B cell (primary cell): ENCODE measurements around the gene STK24. TPM values are rescaled to one million over a fixed set of nuclear protein-coding genes. Genes with fewer than 3 reads are reported as not detected.
A peak's percentile ranks its signal among the peaks of the same experiment; 100 is the strongest.

ENCODE experiments used
- ATAC-seq: fragments of 200-7000 bp; cut with Tn5 transposase; one replicate; pipeline ENCODE4 v1.10.0; 2021; ENCODE audit warnings: low read depth, mild to moderate bottlenecking, moderate number of reproducible peaks, moderate library complexity
- CTCF ChIA-PET: fragments of 350-600 bp; sonication (Branson Sonifier 250); formaldehyde crosslinking; loops from one replicate; lab custom pipeline; 2021; ENCODE audit warnings: antibody characterized with exemption, inconsistent platforms; lab: Charles Lee
- POLR2A ChIA-PET: fragments of 350-600 bp; sonication (Branson Sonifier 250); formaldehyde crosslinking; loops from one replicate; lab custom pipeline; 2021; ENCODE audit warnings: antibody characterized with exemption; lab: Charles Lee
- DNase-seq: peaks from one replicate; pipeline ENCODE4 v3.0.0; 2013
- H2AFZ ChIP-seq: 2 replicates; pipeline ENCODE4 v1.6.1; 2012; ENCODE audit warnings: mild to moderate bottlenecking, low read depth, low read length; ENCODE audit not compliant: insufficient read depth, poor library complexity, severe bottlenecking
- H3K27ac ChIP-seq, 2 donors: 1 replicate in 1 of 2; 2 replicates in 1 of 2; pipeline ENCODE4 v1.5.1; 2012 to 2013; ENCODE audit warnings: low read length in 2 of 2, mild to moderate bottlenecking in 2 of 2, moderate library complexity in 1 of 2
- H3K27me3 ChIP-seq, 4 experiments: fragments of 200-600 bp in 1 of 4; sonication (generic) in 1 of 4; replicated peaks in 1 of 4; 1 replicate in 2 of 4; 2 replicates in 2 of 4; pipeline versions ENCODE4 v1.6.1 to v1.7.0; 2013 to 2016; ENCODE audit warnings: low read length in 3 of 4, mild to moderate bottlenecking in 2 of 4, mixed read lengths in 1 of 4, moderate library complexity in 1 of 4; ENCODE audit not compliant: insufficient read depth in 4 of 4, control insufficient read depth in 3 of 4; ENCODE audit errors: control extremely low read depth in 1 of 4
- H3K36me3 ChIP-seq, 2 experiments: replicated peaks in 1 of 2; 1 replicate in 1 of 2; 2 replicates in 1 of 2; pipeline versions ENCODE4 v1.6.1 to v1.7.1; 2013; ENCODE audit warnings: low read length in 1 of 2; ENCODE audit not compliant: insufficient read depth in 2 of 2, control insufficient read depth in 1 of 2; ENCODE audit errors: control extremely low read depth in 1 of 2, extremely low read depth in 1 of 2
- H3K4me1 ChIP-seq, 2 donors: fragments of 200-600 bp in 1 of 2; sonication (generic) in 1 of 2; 1 replicate in 1 of 2; 2 replicates in 1 of 2; pipeline versions ENCODE4 v1.5.1 to v1.6.1; 2013 to 2017; ENCODE audit warnings: low read length in 2 of 2; ENCODE audit not compliant: control insufficient read depth in 2 of 2, insufficient read depth in 2 of 2
- H3K4me2 ChIP-seq: replicated peaks from 2 replicates; pipeline ENCODE3; 2012; ENCODE audit warnings: mild to moderate bottlenecking, low read depth, low read length; ENCODE audit not compliant: poor library complexity, severe bottlenecking
- H3K4me3 ChIP-seq, 5 experiments: fragments of 200-600 bp in 1 of 5; sonication (generic) in 1 of 5; 1 replicate in 3 of 5; 2 replicates in 2 of 5; pipeline versions ENCODE4 v1.5.1 to v1.7.0; 2011 to 2016; ENCODE audit warnings: low read length in 4 of 5, mild to moderate bottlenecking in 4 of 5, low read depth in 2 of 5, control low read depth in 1 of 5, moderate library complexity in 1 of 5; ENCODE audit not compliant: insufficient read depth in 1 of 5; ENCODE audit errors: control extremely low read depth in 1 of 5, extremely low read depth in 1 of 5
- H3K79me2 ChIP-seq: fragments of 200-600 bp; sonication (generic); one replicate; pipeline ENCODE4 v1.6.0; 2016; ENCODE audit warnings: low read length; ENCODE audit not compliant: control insufficient read depth, insufficient read depth
- H3K9ac ChIP-seq: fragments of 200-600 bp; sonication (generic); 2 replicates; pipeline ENCODE4 v1.6.1; 2017; ENCODE audit warnings: mild to moderate bottlenecking, low read length, moderate library complexity
- H3K9me3 ChIP-seq, 3 donors: one replicate each; pipeline versions ENCODE4 v1.6.1 to v1.7.1; 2013; ENCODE audit warnings: low read length in 2 of 3; ENCODE audit not compliant: control insufficient read depth in 2 of 3, insufficient read depth in 1 of 3; ENCODE audit errors: control extremely low read depth in 1 of 3
- H4K20me1 ChIP-seq: 2 replicates; pipeline ENCODE4 v1.6.0; 2012; ENCODE audit warnings: mild to moderate bottlenecking, low read length; ENCODE audit not compliant: insufficient read depth, control insufficient read depth, poor library complexity, severe bottlenecking
- H3K27ac Mint-ChIP-seq: one replicate; pipeline ENCODE4 v1.8.0; 2021; ENCODE audit warnings: mixed read lengths
- H3K27me3 Mint-ChIP-seq: one replicate; pipeline ENCODE4 v1.8.0; 2021; ENCODE audit warnings: mixed read lengths
- H3K4me1 Mint-ChIP-seq: one replicate; pipeline ENCODE4 v1.8.0; 2021; ENCODE audit warnings: mixed read lengths
- H3K4me3 Mint-ChIP-seq: one replicate; pipeline ENCODE4 v1.8.0; 2021; ENCODE audit warnings: mixed read lengths
- H3K9me3 Mint-ChIP-seq: one replicate; pipeline ENCODE4 v1.8.0; 2022; ENCODE audit warnings: mixed read lengths; ENCODE audit not compliant: insufficient read depth
- CTCF ChIP-seq: fragments of 200-600 bp; IDR thresholded peaks from one replicate; pipeline ENCODE4 v1.8.0; 2022; ENCODE audit warnings: antibody characterized with exemption, mild to moderate bottlenecking
- EZH2 ChIP-seq: IDR thresholded peaks from 2 replicates; pipeline ENCODE4 v1.6.1; 2012; ENCODE audit warnings: borderline replicate concordance, low read depth, mild to moderate bottlenecking, moderate library complexity, low read length; ENCODE audit not compliant: insufficient read depth, poor library complexity, severe bottlenecking
- WGBS: methylation state at CpG from one replicate; pipeline ENCODE4 v1.1.5; 2013; ENCODE audit warnings: missing lambda C conversion rate; ENCODE audit not compliant: insufficient coverage; 5-methylcytosine and 5-hydroxymethylcytosine counted together
- intact Hi-C: fragments of 100-400 bp; cut with micrococcal nuclease; formaldehyde crosslinking; loops from one replicate; pipeline ENCODE4 v1.10.0; 2022
- polyA plus RNA-seq: library from polyadenylated mRNA; depleted of rRNA; stranded (reverse); fragments of >200 nt; gene quantifications from 2 replicates; pipeline ENCODE4 v1.2.3, GENCODE V29; 2012
- total RNA-seq, 2 donors: library from RNA; stranded (reverse); fragments of 120-200 nt in 1 of 2; gene quantifications; 1 replicate in 1 of 2; 2 replicates in 1 of 2; pipeline versions ENCODE4 v1.2.3 to v1.2.4, GENCODE V29; 2013 to 2022

Gene STK24
- total and polyA plus RNA-seq, 2 donors (not counting 1 experiment from before 2014, with no cell fraction given): 47.2 to 117 TPM

GRCh38 chr13:98450026-98450425 lies 126.9 kb downstream of the STK24 start:
- Mint-ChIP-seq H3K4me1 (peaks cover 11% of the 10 kb centered on the region), H3K9me3 (no peaks in the 10 kb centered on the region), H3K27me3 (no peaks in the 10 kb centered on the region), H3K4me3 (no peak overlapping the region), H3K27ac (no peak overlapping the region)
- TF ChIP-seq EZH2 (no peak), CTCF (no peak)
- no peak overlapping the region for H2AFZ ChIP-seq
- intact Hi-C loops: no loop called here
- ChIA-PET CTCF (interaction anchor here (0.6 to 3.1 kb wide), 5 partner anchors 9 to 223 kb away, joined by 3 to 23 read pairs (median 5); no protein-coding TSS in a partner anchor), POLR2A (no interaction called here)
- DNase-seq: no peak
- peaks cover 5% of the 10 kb centered on the region for H4K20me1 ChIP-seq
- H3K27me3 ChIP-seq: no peaks in the 10 kb centered on the region
- peak overlapping the region in 1 of 2 donors; percentile 30 for H3K27ac ChIP-seq
- no peaks in the 10 kb centered on the region for H3K79me2 ChIP-seq
- peaks cover 8 to 10% of the 10 kb centered on the region in 2 donors for H3K4me1 ChIP-seq
- H3K4me3 ChIP-seq: no peak overlapping the region
- ATAC-seq: no peak
- H3K9ac ChIP-seq: no peak overlapping the region
- no peaks in the 10 kb centered on the region for H3K9me3 ChIP-seq
- WGBS: 80% methylated on average over 1 of the region's 1 CpG
- H3K36me3 ChIP-seq: peaks cover 0 to 46% of the 10 kb centered on the region in 2 experiments
- H3K4me2 ChIP-seq: no peak overlapping the region

DNA sequence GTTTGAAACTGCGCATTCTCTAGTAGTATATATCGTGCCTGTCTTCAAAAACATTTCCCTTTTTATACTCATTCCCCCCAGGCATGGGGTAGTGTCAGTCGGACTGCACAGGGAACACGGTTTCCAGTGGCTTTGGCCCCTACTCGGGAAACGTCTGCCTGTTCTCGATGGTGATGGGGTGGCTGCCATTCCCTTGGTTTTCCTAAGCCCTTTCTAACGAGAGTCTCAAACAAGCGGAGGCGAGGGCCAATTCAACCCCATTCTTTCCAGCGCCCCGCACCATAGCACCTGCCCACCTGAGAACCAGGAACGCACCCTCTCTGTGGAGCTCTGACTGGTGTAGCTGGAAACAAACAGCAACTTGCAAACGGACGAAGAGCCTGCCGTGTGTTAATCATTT lies 127.6 kb downstream of the STK24 start:
- H3K9ac ChIP-seq: no peak overlapping the region
- no peak overlapping the region for H2AFZ ChIP-seq
- no peak overlapping the region for H3K4me2 ChIP-seq
- H3K4me3 Mint-ChIP-seq: no peak overlapping the region
- ChIA-PET CTCF (interaction anchor here (0.6 to 3.1 kb wide), 3 partner anchors 37 to 224 kb away, joined by 3 to 23 read pairs (median 5); no protein-coding TSS in a partner anchor), POLR2A (no interaction called here)
- peaks cover 0 to 39% of the 10 kb centered on the region in 2 experiments for H3K36me3 ChIP-seq
- no peaks in the 10 kb centered on the region for H3K27me3 ChIP-seq
- H3K9me3 ChIP-seq: no peaks in the 10 kb centered on the region
- 94% methylated on average over 12 of the region's 16 CpGs for WGBS
- no peak for DNase-seq
- intact Hi-C loops: loop anchor here (10.0 kb wide), 1 partner anchor 126 kb away; the partner anchor contains the start of gene STK24
- H3K4me3 ChIP-seq: no peak overlapping the region
- no peaks in the 10 kb centered on the region for H3K79me2 ChIP-seq
- peaks cover 5% of the 10 kb centered on the region for H4K20me1 ChIP-seq
- no peaks in the 10 kb centered on the region for H3K27me3 Mint-ChIP-seq
- no peak overlapping the region for H3K27ac ChIP-seq
- no peaks in the 10 kb centered on the region for H3K9me3 Mint-ChIP-seq
- peaks cover 9 to 12% of the 10 kb centered on the region in 2 donors for H3K4me1 ChIP-seq
- peaks cover 11% of the 10 kb centered on the region for H3K4me1 Mint-ChIP-seq
- TF ChIP-seq CTCF (no peak), EZH2 (no peak)
- ATAC-seq: no peak
- H3K27ac Mint-ChIP-seq: peak overlapping the region; percentile 6
